Breast epithelium (tissue), 3 donors: Measurements from ENCODE around the gene ELK4.

ENCODE experiments used
- CTCF ChIP-seq, 3 donors: fragments of 450-650 bp; IDR thresholded peaks; one replicate each; pipeline ENCODE4 v1.5.1; 2016 to 2017; ENCODE audit warnings: antibody characterized with exemption in 3 of 3, mild to moderate bottlenecking in 3 of 3, moderate library complexity in 3 of 3
- POLR2A ChIP-seq: fragments of 450-650 bp; IDR thresholded peaks from one replicate; pipeline ENCODE4 v1.6.1; 2016; ENCODE audit warnings: antibody characterized with exemption, mild to moderate bottlenecking, moderate library complexity
- POLR2AphosphoS5 ChIP-seq, 3 donors: sonication (generic); formaldehyde crosslinking; IDR thresholded peaks; one replicate each; pipeline ENCODE4 v1.6.1; 2017; ENCODE audit warnings: antibody characterized with exemption in 3 of 3

- TF ChIP-seq CTCF (IDR thresholded peaks at IDR 0.05) (no peak), POLR2A (no peak), POLR2AphosphoS5 (IDR thresholded peaks at IDR 0.05) (no peak)
Observed at GRCh38 chr1:205600085-205600484, 31.7 kb downstream of the ELK4 start.
